Inferior parietal cortex (tissue), 1 donor: ENCODE measurements around the gene ANTXR1.
"Not testable (repeated sequence)": the region's sequence is repeated elsewhere in the genome, so short reads cannot be mapped to it uniquely, and the experiment has no call there.

ENCODE experiments used
- DNase-seq: peaks from one replicate; pipeline ENCODE4 v3.0.0-alpha.2; 2016; ENCODE audit errors: extremely low spot score

Gene ANTXR1

DNA sequence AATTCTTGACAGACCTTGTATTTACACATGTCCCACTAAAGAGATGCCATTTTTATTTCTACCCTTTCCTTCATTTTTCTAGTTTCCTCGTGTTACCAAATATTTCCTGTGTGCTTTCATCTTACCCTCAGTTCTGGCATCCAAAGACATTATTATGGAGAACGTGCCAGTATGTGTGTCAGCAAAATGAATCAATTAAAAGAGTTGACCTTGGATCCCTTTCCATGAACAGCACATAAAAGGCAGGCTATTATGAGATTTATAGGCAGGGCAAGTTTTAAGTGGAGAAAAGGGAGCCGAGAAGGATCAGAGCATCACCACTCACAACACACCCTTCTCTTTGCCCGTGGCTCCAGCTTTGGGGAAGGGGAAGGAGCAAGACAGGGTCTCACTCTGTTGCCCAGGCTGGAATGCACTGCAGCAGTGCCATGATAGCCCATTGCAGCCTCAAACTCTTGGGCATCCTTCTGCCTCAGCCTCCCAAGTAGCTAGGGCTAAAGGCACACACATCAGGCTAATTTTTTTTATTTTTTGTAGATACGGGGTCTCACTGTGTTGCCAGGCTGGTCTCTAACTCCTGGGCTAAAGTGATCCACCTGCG, 224.2 kb downstream of the ANTXR1 start:
- no peak for DNase-seq

DNA sequence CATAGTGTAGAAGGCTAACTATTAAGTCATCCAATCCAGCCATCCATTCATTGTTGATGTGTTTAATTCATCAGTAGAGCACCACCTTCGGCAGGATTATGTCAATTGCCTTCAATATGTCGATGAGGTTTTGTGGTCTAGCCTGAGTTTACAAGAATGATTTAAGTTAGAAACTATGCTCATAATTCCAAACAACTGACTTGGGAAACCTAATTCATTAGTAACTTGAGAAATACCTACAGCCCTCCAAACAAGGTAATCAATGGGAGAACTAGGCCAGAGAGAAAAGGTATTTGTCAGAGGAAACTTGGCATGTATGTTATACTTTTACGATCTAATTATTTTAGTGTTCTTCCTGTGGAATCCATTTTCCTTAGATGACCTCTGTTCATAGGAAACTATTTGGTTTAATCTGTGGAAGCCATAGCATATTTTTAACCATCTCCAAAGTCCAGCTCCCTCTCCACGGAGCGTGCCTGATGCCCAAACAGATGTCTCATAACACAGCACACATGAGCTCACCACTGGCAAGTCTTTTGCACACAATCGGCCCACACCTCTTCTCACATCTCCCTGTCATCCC, 225.6 kb downstream of the ANTXR1 start:
- no peak for DNase-seq

DNA sequence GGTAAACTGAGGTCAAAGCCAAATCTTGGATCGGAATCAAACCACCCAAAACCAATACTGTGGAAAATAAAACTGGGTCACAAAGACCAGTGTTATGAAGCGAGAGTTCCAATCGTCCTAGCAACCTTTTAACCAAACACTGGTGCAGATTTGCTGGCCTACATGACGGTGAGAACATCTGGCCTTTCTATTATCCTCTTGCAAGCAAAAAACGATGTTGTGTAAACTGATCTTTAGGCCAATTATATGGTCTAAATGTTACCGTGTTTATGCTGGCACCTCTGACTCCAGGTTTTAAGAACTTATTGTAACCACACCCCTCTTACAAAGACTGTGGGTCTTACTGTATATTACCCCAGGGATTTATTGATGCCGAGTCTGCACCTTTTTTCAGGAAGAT, 228.1 kb downstream of the ANTXR1 start:
- no peak for DNase-seq

DNA sequence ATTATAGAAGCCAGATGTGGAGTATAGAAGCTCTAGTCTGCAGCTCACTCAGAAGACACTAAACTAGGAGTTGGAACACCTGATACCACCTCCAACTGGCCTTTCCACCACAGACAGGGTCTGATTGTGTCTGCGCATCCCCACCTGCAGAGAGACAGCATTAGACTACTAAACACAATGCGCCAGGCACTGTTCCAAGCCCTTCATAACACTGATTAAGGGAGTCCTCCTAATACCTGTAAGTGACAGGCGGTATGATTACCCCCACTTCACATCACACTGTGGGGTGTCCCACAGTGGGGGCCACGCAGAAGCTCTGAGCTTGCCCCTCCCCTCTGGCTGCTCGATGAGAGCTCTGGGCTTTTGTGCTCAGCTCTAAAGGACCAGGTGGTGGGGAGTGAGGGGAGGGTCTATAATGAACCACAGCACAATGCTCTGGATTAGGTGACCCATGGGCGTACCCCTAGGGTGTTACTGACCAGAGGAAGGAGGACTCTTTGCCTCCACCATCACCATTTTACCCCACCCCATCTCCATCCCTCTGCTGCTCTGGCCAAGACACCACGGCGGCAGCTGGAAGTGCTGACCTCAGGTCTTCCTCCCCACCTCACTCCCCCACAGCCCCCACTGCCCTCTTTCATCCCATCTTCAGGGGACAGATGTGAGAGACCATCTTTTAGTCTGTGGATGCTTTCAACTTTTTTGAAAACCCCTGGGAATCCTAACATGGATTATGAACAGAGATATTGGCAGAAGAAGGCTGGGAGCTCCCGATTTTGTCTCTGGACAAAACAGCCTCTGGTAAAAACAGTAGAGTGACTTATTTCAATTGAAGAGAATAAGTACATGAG, 228.9 kb downstream of the ANTXR1 start:
- no peak for DNase-seq

DNA sequence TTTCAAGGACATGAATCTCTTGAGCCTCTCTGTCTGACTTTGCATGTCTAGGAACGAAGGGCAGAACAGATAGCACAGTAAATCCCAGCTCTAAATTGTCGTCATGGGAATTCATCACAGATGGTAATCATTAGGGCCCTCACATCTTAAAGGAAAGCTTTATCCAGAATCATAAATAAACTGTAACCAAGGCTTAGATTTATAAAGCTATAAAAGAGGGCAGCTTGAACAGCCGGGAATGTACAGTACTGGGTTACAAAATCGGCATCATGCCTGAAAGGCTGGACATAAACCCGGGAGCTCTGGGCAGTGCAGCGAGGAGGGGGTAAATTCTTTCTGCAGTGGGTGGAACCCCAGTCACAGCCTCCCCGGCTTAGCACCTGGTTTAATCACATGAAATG, 229.7 kb downstream of the ANTXR1 start:
- DNase-seq, result no peak

DNA sequence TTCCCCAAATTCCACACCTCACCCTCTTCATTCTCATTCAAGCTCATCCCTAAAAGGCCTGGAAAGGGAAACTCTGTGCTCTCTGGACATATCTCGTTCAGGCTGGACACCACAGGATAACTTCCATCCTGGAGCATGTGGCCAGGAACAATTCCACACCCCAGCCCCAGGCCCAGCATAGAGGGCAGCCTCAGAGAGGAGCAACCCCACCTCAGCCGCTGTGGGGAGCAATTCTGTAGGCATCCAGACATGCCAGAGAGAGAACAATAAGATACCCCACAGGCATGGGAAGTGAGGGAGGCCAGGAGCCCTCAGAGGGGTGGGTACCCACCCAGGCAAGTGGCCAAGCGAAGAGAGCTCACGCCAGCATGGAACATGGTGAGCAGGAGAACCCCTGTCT, 230.7 kb downstream of the ANTXR1 start:
- DNase-seq, result no peak

DNA sequence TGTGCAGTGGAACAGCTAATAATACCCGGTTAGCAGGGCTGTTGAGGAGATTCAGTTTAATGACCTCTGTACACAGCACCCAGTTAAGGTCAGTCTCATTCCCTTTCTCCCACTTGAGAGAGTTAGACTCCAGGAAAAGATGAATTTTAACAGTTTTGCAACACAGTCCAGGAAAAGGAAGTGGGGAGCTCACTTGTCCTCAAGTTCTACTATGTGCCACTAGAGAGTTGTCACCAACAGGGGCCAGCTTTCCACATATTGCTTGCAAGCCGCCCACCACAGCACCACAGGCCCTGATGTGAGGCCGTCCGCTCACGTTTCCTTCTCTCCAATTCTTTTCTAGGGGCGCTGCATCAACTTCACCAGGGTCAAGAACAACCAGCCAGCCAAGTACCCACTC, 231.9 kb downstream of the ANTXR1 start:
- no peak for DNase-seq

DNA sequence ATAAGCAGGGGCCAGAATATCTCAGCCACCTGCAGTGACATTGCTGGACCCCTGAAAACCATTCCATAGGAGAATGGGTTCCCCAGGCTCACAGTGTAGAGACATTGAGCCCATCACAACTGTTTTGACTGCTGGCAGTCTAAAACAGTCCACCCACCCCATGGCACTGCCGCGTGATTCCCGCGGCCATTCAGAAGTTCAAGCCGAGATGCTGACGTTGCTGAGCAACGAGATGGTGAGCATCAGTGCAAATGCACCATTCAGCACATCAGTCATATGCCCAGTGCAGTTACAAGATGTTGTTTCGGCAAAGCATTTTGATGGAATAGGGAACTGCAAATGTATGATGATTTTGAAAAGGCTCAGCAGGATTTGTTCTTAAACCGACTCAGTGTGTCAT, 234.6 kb downstream of the ANTXR1 start:
- no peak for DNase-seq

DNA sequence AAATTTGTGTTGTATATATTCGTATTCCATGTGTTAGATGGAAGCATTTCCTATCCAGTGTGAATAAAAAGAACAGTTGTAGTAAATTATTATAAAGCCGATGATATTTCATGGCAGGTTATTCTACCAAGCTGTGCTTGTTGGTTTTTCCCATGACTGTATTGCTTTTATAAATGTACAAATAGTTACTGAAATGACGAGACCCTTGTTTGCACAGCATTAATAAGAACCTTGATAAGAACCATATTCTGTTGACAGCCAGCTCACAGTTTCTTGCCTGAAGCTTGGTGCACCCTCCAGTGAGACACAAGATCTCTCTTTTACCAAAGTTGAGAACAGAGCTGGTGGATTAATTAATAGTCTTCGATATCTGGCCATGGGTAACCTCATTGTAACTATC, 235.3 kb downstream of the ANTXR1 start:
- DNase-seq, result no peak

DNA sequence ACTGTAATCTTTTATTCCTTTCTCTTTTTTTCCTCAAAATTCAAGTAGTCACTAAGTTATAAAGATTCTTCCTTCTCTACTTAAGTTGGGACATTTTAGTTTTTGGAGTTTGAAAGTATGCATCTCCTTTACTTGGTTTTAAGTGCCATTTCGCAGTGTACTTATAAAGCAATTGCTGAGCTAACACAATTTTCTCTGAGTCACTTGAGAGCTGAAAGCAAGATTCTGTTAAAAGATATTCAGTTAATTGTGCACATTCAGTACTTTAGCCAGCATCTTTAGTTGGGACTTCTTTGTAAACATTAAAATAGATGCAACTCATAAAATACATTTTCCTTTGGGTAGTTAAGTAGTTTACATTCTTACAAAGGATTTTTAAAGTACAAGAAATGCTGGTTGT, 238.0 kb downstream of the ANTXR1 start:
- no peak for DNase-seq

DNA sequence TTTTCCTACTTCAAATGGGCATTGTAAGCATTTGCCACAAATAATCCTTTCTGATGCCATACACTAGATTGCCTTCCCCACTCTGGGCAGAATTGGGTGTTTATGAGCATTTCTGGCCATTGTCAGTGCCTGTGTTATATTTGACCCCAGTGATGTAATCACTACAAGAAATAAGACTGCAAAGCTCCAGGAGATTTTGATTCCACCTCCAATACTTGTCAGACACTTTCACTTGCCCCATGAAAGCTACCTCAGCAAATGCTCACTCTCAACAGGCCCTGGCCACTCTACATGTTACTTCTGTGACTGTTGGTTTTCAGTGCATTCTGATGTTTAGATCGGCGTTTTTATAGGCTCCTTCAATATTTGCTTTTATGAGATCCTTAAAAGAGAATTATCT, 239.0 kb downstream of the ANTXR1 start:
- DNase-seq, result no peak

DNA sequence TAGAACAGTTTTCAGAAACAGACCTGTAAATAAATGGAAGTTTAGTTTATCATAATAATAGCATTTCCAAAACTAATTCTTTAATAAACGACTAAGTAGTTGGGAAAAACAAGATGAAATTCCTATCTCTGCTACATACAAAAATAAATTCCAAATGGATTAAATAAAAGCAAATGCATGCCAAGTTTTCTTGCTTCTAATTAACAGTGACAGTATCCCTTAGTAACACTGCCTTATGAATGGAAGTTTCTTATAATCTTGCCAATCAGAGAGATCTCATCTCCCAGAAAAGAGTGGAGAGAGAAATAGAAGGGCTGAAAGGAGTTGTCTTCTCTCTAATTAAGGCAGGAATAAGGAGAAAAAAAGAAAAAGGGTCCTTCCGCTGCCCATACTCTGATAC, 240.1 kb downstream of the ANTXR1 start:
- DNase-seq, result no peak

DNA sequence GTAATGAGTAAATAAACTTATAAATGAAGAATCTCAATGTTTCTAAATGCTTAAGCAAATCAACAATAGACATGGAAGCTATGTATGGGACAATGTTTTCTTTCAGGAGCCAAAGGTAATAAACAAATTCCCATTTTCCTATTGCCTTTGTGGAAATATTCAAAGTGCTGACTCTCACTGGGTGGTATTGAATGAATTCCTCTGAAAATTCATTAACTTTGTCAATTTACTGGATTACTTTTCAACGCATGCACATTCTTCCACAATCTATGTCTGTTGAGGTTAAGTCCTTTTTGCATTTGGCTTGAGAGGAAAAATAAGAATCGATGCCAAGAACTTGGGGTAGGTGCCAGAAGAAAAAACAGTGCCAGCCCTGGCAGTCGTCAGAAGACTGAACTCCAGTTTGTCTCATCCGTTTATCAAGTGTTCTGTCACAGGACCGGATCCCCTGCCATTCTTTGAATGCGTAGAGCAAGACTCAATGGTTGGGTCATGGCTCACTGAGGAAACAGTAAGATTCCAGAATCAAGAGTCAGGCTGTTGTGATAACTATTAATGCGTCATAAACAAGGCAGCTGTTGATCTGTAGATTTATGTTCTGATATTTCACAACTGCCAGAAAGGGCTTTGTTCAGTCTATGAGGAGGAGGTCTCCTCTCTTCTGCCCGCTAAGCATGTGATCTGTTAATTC, 240.8 kb downstream of the ANTXR1 start:
- no peak for DNase-seq

DNA sequence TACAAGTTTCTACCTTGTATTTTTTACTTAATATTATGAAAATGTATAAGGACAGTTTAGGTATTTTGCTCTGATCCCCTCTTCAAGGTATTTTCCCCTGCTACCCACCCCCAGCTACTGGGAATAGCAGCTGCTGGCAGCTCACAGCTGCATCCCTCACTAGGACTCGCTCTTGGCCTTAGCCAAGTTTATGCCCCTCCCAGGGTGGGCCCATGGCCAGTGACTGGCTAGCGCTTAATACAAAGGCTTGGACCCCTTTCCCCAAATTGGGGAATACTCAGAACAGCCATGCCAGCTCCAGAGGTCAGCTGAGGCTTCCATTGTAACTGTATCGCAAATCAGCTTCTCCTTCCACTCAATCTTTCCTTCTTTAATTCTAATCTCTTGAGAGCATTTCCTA, 242.8 kb downstream of the ANTXR1 start:
- DNase-seq, result no peak

DNA sequence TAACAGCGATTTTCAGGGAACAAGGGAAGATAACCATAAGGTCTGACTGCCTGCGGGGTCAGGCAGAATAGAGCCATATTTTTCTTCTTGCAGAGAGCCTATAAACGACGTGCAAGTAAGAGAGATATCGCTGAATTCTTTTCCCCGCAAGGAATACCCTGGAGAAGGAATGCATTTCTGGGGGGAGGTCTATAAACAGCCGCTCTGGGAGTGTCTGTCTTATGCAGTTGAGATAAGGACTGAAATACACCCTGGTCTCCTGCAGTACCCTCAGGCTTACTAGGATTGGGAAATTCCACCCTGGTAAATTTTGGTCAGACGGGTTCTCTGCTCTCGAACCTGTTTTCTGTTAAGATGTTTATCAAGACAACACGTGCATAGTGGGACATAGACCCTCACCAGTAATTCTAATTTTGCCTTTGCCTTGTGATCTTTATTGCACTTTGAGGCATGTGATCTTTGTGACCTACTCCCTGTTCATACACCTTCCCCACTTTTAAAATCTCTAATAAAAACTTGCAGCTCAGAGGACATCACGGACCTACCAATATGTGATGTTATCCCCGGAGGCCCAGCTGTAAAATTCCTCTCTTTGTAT, 247.1 kb downstream of the ANTXR1 start:
- DNase-seq, result not testable (repeated sequence)

DNA sequence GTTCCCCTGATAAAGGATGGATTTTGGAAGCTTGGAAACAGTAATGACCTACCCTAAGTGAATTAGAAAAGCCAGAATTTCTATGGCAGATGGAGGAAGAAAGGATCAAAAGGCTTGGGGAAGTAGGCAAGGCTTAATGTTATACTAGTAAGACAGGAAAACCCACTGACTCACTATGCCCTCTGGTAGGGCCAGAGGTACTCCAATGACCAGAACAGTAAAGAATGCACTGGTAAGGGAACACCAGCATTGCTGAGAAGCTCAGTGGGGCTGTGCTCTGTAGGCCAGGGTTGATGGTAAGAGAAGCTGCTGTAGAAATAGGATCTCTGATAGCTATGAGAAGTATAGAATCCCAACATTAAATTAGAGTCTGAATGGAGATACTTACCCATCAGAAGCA, 247.7 kb downstream of the ANTXR1 start:
- no peak for DNase-seq

DNA sequence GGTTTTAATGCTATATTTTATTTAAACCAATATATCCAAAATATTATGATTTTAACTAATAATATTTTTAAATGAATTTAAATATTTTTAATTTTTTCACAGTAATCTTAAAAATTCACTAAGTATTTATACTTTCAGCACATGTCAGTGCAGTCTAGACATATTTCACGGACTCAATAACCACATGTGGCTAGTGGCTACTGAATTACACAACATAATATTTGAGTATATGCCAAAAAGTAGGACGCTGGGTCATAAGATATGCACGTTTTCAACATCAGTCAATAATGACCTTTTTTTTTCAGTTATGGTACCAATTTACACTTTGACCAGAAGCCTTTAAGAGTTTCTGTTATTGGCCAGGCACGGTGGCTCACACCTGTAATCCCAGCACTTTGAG, 256.4 kb downstream of the ANTXR1 start:
- no peak for DNase-seq

DNA sequence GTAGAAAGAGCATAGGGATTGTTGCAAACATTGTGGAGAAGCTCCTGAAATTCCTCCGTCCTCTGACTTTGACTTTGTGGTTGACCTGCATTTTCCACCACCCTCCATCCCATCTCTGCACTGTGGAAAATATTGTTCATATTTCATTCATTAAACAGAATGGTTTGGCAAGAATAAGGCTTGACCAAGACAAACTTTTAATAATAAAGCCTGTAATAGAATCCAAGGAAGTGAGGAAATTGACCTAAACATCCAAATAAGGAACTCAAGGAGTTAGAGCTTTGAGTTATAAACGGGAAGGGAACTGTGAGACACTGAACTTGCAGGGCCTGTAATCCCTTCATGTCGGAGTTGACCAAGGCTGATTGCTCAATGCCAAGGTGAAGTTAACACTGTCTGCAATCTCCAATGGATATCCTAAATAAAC, 258.9 kb downstream of the ANTXR1 start:
- DNase-seq, result no peak

DNA sequence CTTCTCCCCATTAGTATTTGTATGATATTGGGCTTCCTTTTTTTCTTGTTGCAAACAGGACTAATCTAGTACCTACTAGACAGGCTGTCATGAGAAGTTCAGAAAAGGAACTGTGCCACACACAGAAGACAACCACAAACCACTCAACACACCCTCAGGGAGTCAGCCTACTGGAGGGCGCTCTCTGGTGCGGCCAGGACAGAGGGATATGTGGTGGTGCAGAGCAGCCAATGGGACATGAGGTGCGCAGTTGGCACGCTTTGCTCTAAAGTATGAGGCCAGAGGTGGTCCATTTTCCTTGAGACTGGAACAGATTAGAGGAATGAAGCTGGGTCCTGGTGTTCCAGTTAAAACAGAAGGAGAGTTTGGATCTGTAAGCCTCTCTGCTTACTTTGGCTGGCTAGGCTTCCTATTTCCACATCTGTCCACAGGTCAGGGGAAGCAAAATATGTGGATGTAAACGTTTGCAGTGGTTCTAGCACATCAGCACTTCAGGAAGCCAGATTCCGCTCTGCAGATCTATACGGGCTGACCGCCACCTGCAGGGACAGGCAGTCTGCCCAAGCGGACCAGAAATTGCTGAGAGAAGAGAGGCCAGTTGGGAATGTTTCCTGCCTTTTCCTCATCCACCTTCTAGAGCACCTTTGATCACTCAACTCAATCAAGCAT, 260.0 kb downstream of the ANTXR1 start:
- no peak for DNase-seq

DNA sequence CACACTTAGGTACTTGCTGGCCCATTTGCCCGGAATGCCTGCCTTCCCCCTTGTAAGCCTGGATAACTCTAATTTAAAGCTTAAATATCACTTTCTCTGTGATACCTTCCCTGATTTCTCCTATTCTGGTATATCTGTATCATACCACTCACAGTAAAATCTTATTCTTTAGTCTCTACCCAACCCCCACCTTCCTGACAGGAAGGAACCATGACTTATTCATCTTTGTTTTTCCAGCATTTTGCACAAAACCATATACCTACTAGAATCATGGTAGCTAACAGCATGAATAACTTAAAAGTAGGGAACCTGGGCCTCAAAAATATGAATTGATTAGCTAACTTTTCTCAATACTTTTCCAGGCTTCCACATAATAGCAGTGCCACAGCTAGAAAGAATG, 262.5 kb downstream of the ANTXR1 start:
- DNase-seq, result no peak

DNA sequence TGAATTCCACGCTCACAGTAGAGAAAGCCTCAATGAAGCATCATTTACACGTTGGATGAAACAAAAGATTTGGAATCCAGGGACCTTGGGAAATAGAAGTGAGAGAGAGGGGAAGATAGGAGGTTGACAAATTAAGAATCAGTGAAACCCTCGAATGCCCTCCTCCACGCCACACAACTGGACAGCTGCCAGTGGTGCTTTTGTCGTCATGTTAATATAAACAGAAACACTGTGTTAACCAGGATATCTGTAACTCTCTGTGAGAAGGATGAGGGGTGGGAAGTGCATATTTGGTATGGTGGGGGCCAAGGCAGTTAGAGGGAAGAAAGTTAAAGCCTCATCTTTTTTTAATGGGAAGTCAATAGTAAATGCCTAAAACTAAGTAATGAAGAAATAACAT, 265.4 kb downstream of the ANTXR1 start:
- DNase-seq, result no peak

DNA sequence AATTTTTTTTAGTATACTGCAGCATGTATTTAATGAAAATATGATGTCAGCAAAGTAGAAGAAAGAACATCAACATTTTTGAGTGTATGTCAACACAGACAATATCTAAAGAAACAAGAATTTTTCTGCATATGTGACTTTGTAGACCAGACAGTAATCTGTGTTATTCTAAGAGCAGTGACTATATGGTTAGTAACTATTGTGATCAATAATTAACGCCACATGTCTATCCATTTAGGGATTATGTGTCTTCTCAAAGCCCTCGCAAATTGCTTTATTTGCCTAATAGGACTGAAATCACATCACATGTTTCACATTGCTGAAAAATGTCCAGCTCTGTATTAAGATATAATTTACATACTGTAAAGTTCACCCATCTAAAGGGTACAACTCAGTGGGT, 266.2 kb downstream of the ANTXR1 start:
- no peak for DNase-seq
